ENCODE measurements around the gene PMEPA1. TPM values are rescaled to one million over a fixed set of nuclear protein-coding genes. Genes with fewer than 3 reads are reported as not detected.

Gene PMEPA1
- total and polyA plus RNA-seq, 4 donors, result 0.61 to 1.5 (median 1.1) TPM

DNA sequence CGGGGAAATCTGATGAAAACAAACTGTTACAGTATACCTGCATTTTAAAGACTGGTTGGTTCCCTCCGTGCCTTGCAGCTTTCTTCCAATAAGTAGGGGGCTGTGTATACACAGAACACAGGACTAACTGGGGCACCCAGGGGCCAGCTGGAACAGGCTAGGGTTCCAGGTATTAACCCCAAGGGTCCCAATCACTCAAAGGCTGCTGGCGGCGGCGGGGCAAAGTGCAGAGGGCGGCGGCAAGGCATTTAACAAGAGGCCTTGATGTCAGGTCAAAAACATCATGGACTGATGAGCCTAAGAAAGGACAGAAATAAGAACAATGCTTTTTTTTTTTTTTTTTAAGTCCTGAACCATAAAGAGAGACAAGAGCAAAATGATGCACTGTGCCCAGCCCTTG lies 2.5 kb downstream of the PMEPA1 start:
- no peak overlapping the region for H3K27ac ChIP-seq (ENCODE audit: low read depth in 1 of 2, low read length in 2 of 2)
- H3K9me3 ChIP-seq (ENCODE audit: control insufficient read depth in 4 of 4, low read length in 3 of 4), result no peaks in the 10 kb centered on the region
- H3K4me1 ChIP-seq (ENCODE audit: control insufficient read depth in 4 of 4, insufficient read depth in 4 of 4, low read length in 3 of 4), result peaks cover 0 to 11% (median 8%) of the 10 kb centered on the region in 4 donors
- H3K36me3 ChIP-seq (ENCODE audit: control insufficient read depth in 4 of 4, insufficient read depth in 3 of 4, low read depth in 1 of 4, low read length in 3 of 4), result no peaks in the 10 kb centered on the region
- 52% methylated on average over 7 of the region's 7 CpGs for WGBS
- TF ChIP-seq, protein P1, sequence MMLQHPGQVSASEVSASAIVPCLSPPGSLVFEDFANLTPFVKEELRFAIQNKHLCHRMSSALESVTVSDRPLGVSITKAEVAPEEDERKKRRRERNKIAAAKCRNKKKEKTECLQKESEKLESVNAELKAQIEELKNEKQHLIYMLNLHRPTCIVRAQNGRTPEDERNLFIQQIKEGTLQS (IDR thresholded peaks at IDR 0.05), result no peak
- TF ChIP-seq SP1 (IDR thresholded peaks at IDR 0.05) (no peak), NR2F2 (IDR thresholded peaks at IDR 0.05) (no peak), HNF4G (IDR thresholded peaks at IDR 0.05) (no peak), EGR1 (IDR thresholded peaks at IDR 0.05; ENCODE audit: low read depth in 2 of 2) (no peak), TAF1 (conservative IDR thresholded peaks at IDR 0.05) (no peak), GABPA (IDR thresholded peaks at IDR 0.05 in 1 of 2, conservative IDR thresholded peaks at IDR 0.05 in 1 of 2) (no peak), HNF4A (conservative IDR thresholded peaks at IDR 0.05) (no peak), FOXA2 (IDR thresholded peaks at IDR 0.05) (no peak), RXRA (IDR thresholded peaks at IDR 0.05) (no peak), YY1 (IDR thresholded peaks at IDR 0.05) (no peak), RAD21 (IDR thresholded peaks at IDR 0.05) (no peak), FOXA1 (IDR thresholded peaks at IDR 0.05) (no peak), JUND (IDR thresholded peaks at IDR 0.05) (no peak)
- TF ChIP-seq, protein P2, sequence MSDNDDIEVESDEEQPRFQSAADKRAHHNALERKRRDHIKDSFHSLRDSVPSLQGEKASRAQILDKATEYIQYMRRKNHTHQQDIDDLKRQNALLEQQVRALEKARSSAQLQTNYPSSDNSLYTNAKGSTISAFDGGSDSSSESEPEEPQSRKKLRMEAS (IDR thresholded peaks at IDR 0.05), result no peak
- TF ChIP-seq, protein P3, sequence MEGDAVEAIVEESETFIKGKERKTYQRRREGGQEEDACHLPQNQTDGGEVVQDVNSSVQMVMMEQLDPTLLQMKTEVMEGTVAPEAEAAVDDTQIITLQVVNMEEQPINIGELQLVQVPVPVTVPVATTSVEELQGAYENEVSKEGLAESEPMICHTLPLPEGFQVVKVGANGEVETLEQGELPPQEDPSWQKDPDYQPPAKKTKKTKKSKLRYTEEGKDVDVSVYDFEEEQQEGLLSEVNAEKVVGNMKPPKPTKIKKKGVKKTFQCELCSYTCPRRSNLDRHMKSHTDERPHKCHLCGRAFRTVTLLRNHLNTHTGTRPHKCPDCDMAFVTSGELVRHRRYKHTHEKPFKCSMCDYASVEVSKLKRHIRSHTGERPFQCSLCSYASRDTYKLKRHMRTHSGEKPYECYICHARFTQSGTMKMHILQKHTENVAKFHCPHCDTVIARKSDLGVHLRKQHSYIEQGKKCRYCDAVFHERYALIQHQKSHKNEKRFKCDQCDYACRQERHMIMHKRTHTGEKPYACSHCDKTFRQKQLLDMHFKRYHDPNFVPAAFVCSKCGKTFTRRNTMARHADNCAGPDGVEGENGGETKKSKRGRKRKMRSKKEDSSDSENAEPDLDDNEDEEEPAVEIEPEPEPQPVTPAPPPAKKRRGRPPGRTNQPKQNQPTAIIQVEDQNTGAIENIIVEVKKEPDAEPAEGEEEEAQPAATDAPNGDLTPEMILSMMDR (IDR thresholded peaks at IDR 0.05; ENCODE audit: low read depth, low read length, missing input control), result no peak
- TF ChIP-seq, protein P4, sequence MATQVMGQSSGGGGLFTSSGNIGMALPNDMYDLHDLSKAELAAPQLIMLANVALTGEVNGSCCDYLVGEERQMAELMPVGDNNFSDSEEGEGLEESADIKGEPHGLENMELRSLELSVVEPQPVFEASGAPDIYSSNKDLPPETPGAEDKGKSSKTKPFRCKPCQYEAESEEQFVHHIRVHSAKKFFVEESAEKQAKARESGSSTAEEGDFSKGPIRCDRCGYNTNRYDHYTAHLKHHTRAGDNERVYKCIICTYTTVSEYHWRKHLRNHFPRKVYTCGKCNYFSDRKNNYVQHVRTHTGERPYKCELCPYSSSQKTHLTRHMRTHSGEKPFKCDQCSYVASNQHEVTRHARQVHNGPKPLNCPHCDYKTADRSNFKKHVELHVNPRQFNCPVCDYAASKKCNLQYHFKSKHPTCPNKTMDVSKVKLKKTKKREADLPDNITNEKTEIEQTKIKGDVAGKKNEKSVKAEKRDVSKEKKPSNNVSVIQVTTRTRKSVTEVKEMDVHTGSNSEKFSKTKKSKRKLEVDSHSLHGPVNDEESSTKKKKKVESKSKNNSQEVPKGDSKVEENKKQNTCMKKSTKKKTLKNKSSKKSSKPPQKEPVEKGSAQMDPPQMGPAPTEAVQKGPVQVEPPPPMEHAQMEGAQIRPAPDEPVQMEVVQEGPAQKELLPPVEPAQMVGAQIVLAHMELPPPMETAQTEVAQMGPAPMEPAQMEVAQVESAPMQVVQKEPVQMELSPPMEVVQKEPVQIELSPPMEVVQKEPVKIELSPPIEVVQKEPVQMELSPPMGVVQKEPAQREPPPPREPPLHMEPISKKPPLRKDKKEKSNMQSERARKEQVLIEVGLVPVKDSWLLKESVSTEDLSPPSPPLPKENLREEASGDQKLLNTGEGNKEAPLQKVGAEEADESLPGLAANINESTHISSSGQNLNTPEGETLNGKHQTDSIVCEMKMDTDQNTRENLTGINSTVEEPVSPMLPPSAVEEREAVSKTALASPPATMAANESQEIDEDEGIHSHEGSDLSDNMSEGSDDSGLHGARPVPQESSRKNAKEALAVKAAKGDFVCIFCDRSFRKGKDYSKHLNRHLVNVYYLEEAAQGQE (IDR thresholded peaks at IDR 0.05), result no peak
- TF ChIP-seq, protein P5, sequence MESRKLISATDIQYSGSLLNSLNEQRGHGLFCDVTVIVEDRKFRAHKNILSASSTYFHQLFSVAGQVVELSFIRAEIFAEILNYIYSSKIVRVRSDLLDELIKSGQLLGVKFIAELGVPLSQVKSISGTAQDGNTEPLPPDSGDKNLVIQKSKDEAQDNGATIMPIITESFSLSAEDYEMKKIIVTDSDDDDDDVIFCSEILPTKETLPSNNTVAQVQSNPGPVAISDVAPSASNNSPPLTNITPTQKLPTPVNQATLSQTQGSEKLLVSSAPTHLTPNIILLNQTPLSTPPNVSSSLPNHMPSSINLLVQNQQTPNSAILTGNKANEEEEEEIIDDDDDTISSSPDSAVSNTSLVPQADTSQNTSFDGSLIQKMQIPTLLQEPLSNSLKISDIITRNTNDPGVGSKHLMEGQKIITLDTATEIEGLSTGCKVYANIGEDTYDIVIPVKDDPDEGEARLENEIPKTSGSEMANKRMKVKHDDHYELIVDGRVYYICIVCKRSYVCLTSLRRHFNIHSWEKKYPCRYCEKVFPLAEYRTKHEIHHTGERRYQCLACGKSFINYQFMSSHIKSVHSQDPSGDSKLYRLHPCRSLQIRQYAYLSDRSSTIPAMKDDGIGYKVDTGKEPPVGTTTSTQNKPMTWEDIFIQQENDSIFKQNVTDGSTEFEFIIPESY (IDR thresholded peaks at IDR 0.05), result no peak
- H3K9ac ChIP-seq (ENCODE audit: low read depth in 1 of 2, low read length in 2 of 2), result no peak overlapping the region
- no peak overlapping the region for H3K4me3 ChIP-seq (ENCODE audit: low read depth in 1 of 3, low read length in 3 of 3)
- DNase-seq (ENCODE audit: low spot score), result no peak
- H3K27me3 ChIP-seq (ENCODE audit: control insufficient read depth in 4 of 4, insufficient read depth in 4 of 4, low read length in 3 of 4), result peaks cover 0 to 15% (median 5%) of the 10 kb centered on the region in 4 donors
